Measurements from ENCODE around the gene ARHGEF38.

ARHGEF38 gene

GRCh38 chr4:105551965-105552746 is at the start of gene ARHGEF38:
ARHGEF38 (plus strand) TSS chr4:105552620; CDS start chr4:105552766, 146 bp downstream.
- DNase-seq, result peak; percentile 29

- DNase-seq, result no peak
These were observed 48.9 kb upstream of the ARHGEF38 start for GRCh38 chr4:105503484-105503883.

- no peak for DNase-seq
These were observed 47.7 kb upstream of the ARHGEF38 start for GRCh38 chr4:105504744-105505143.

GRCh38 chr4:105509291-105509690 is 43.1 kb upstream of the ARHGEF38 start:
- no peak for DNase-seq

- no peak for DNase-seq
These were observed 42.7 kb upstream of the ARHGEF38 start for GRCh38 chr4:105509714-105510113.

- DNase-seq, result no peak
These were observed 42.2 kb upstream of the ARHGEF38 start for GRCh38 chr4:105510245-105510644.

GRCh38 chr4:105520819-105521790 is 31.3 kb upstream of the ARHGEF38 start:
- peak; percentile 58 for DNase-seq

- no peak for DNase-seq
These were observed 25.8 kb upstream of the ARHGEF38 start for GRCh38 chr4:105526656-105527055.

- no peak for DNase-seq
These were observed 25.3 kb upstream of the ARHGEF38 start for GRCh38 chr4:105527081-105527480.

GRCh38 chr4:105536601-105537000 is 15.8 kb upstream of the ARHGEF38 start:
- no peak for DNase-seq

- no peak for DNase-seq
These were observed 11.0 kb upstream of the ARHGEF38 start for GRCh38 chr4:105541420-105541819.

- DNase-seq, result no peak
These were observed 10.4 kb upstream of the ARHGEF38 start for GRCh38 chr4:105542039-105542438.

GRCh38 chr4:105543346-105543745 is 9.1 kb upstream of the ARHGEF38 start:
- DNase-seq, result no peak

GRCh38 chr4:105543881-105544280 is 8.5 kb upstream of the ARHGEF38 start:
- DNase-seq, result no peak

- peak; percentile 13 for DNase-seq
These were observed 7.7 kb upstream of the ARHGEF38 start for GRCh38 chr4:105544520-105545286.

GRCh38 chr4:105546086-105546485 is 6.3 kb upstream of the ARHGEF38 start:
- no peak for DNase-seq

GRCh38 chr4:105547769-105548168 is 4.7 kb upstream of the ARHGEF38 start:
- DNase-seq, result no peak

- no peak for DNase-seq
These were observed 3.9 kb upstream of the ARHGEF38 start for GRCh38 chr4:105548483-105548882.

GRCh38 chr4:105550641-105551040 is 1.8 kb upstream of the ARHGEF38 start:
- DNase-seq, result no peak

- no peak for DNase-seq
These were observed 3.0 kb downstream of the ARHGEF38 start for GRCh38 chr4:105555409-105555808.

GRCh38 chr4:105556206-105556605 is 3.8 kb downstream of the ARHGEF38 start:
- DNase-seq, result no peak

GRCh38 chr4:105558277-105558676 is 5.9 kb downstream of the ARHGEF38 start:
- no peak for DNase-seq

GRCh38 chr4:105560421-105560848 is 8.0 kb downstream of the ARHGEF38 start:
- DNase-seq, result no peak

Data from NCI-H1092 treated with DMSO at 0.1 percent for 48 hours (cell line).